Nephron progenitor cell (in vitro differentiated cells): ENCODE results near the gene LRIT3.
A peak's percentile ranks its signal among the peaks of the same experiment; 100 is the strongest.

Source experiments
- DNase-seq: peaks from one replicate; pipeline ENCODE4 v3.0.0; 2021
- H3K27ac Mint-ChIP-seq: 2 replicates; pipeline ENCODE4 v1.8.0; 2021; ENCODE audit warnings: mild to moderate bottlenecking, moderate library complexity, mixed read lengths
- H3K27me3 Mint-ChIP-seq: 2 replicates; pipeline ENCODE4 v1.8.0; 2021; ENCODE audit warnings: mild to moderate bottlenecking, low read depth, mixed read lengths; ENCODE audit not compliant: poor library complexity
- H3K36me3 Mint-ChIP-seq: 2 replicates; pipeline ENCODE4 v1.8.0; 2021; ENCODE audit warnings: low read depth, mixed read lengths
- H3K4me1 Mint-ChIP-seq: 2 replicates; pipeline ENCODE4 v1.8.0; 2021; ENCODE audit warnings: mixed read lengths
- H3K4me3 Mint-ChIP-seq: 2 replicates; pipeline ENCODE4 v1.8.0; 2021; ENCODE audit warnings: mild to moderate bottlenecking, moderate library complexity, mixed read lengths
- H3K9me3 Mint-ChIP-seq: 2 replicates; pipeline ENCODE4 v1.8.0; 2021; ENCODE audit warnings: mild to moderate bottlenecking, moderate library complexity, mixed read lengths
- TF ChIP-seq, protein P1 (sequence below): fragments of 200-600 bp; sonication (generic); IDR thresholded peaks from 2 replicates; pipeline ENCODE4 v1.5.0; 2021; ENCODE audit warnings: antibody characterized with exemption

The LRIT3 gene

DNA sequence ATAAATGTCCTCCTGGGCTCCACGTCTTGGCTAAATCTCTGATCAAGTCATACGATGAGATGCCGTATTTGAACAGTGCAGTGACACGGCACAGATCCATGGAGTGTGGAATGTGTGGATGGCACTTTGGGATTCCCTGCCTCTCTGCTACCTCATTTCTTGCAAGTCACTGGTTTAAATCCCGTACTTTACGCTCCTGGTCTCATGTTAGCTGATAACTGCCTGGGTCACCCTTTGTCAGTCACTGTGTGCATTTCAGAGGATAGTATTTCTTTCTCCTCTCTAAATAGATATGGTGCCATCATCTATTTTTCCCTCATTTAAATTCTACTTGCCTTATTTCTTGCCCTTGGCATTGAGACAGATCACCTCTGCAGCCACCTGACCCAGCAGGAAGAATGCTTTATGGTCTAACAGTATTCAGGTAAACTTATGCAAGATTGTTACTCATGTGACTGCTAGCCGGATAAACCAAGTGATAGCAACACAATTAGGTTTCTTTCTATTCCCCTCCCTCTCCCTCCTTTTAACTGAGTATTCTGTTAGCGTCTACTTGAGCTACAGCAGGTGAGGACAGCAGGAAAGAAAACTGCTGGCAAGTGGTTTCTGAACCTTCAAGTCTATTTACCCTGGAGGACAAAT, 67.6 kb downstream of the LRIT3 start:
- Mint-ChIP-seq H3K9me3 (no peaks in the 10 kb centered on the region), H3K36me3 (no peaks in the 10 kb centered on the region), H3K4me3 (no peak overlapping the region), H3K27me3 (peaks cover 5% of the 10 kb centered on the region), H3K27ac (no peak overlapping the region), H3K4me1 (peaks cover 14% of the 10 kb centered on the region)
- no peak for DNase-seq
- TF ChIP-seq, protein P1, sequence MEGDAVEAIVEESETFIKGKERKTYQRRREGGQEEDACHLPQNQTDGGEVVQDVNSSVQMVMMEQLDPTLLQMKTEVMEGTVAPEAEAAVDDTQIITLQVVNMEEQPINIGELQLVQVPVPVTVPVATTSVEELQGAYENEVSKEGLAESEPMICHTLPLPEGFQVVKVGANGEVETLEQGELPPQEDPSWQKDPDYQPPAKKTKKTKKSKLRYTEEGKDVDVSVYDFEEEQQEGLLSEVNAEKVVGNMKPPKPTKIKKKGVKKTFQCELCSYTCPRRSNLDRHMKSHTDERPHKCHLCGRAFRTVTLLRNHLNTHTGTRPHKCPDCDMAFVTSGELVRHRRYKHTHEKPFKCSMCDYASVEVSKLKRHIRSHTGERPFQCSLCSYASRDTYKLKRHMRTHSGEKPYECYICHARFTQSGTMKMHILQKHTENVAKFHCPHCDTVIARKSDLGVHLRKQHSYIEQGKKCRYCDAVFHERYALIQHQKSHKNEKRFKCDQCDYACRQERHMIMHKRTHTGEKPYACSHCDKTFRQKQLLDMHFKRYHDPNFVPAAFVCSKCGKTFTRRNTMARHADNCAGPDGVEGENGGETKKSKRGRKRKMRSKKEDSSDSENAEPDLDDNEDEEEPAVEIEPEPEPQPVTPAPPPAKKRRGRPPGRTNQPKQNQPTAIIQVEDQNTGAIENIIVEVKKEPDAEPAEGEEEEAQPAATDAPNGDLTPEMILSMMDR, result no peak

DNA sequence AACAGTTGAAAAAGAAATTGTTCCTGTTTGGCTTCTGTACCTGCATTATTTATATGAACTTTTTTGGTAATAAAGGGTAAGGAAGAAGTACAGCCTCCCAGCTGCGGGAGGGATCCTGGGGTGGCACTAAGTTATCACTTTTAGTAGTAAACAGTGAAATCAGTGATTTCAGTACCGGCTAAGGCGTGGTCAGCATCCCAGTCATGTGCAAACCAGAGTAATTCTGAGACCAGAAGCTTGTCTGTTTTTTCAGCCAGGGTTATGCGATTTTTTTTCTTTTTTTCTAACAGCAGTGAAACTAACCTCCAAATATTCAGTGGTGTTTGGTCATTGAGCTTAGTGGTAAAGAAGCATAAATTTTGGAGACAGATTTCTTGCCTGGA, 68.1 kb downstream of the LRIT3 start:
- Mint-ChIP-seq H3K9me3 (no peaks in the 10 kb centered on the region), H3K36me3 (no peaks in the 10 kb centered on the region), H3K4me3 (no peak overlapping the region), H3K4me1 (peaks cover 14% of the 10 kb centered on the region), H3K27ac (no peak overlapping the region), H3K27me3 (peaks cover 5% of the 10 kb centered on the region)
- TF ChIP-seq, protein P1, result no peak
- DNase-seq, result no peak

- peaks cover 5% of the 10 kb centered on the region for H3K27me3 Mint-ChIP-seq
- no peaks in the 10 kb centered on the region for H3K9me3 Mint-ChIP-seq
- peak overlapping the region; percentile 39 for H3K27ac Mint-ChIP-seq
- DNase-seq, result no peak
- H3K4me3 Mint-ChIP-seq, result no peak overlapping the region
- TF ChIP-seq, protein P1, result no peak
- peaks cover 5% of the 10 kb centered on the region for H3K4me1 Mint-ChIP-seq
- no peaks in the 10 kb centered on the region for H3K36me3 Mint-ChIP-seq
Measured at GRCh38 chr4:109921384-109921808, 73.5 kb downstream of the LRIT3 start.
